Measurements from ENCODE around the gene MCM5. TPM values are rescaled to one million over a fixed set of nuclear protein-coding genes. Genes with fewer than 3 reads are reported as not detected.

MCM5 gene
- total and polyA plus RNA-seq, 2 experiments from 2014 or later = 288 to 325 TPM

- TF ChIP-seq, protein P1, sequence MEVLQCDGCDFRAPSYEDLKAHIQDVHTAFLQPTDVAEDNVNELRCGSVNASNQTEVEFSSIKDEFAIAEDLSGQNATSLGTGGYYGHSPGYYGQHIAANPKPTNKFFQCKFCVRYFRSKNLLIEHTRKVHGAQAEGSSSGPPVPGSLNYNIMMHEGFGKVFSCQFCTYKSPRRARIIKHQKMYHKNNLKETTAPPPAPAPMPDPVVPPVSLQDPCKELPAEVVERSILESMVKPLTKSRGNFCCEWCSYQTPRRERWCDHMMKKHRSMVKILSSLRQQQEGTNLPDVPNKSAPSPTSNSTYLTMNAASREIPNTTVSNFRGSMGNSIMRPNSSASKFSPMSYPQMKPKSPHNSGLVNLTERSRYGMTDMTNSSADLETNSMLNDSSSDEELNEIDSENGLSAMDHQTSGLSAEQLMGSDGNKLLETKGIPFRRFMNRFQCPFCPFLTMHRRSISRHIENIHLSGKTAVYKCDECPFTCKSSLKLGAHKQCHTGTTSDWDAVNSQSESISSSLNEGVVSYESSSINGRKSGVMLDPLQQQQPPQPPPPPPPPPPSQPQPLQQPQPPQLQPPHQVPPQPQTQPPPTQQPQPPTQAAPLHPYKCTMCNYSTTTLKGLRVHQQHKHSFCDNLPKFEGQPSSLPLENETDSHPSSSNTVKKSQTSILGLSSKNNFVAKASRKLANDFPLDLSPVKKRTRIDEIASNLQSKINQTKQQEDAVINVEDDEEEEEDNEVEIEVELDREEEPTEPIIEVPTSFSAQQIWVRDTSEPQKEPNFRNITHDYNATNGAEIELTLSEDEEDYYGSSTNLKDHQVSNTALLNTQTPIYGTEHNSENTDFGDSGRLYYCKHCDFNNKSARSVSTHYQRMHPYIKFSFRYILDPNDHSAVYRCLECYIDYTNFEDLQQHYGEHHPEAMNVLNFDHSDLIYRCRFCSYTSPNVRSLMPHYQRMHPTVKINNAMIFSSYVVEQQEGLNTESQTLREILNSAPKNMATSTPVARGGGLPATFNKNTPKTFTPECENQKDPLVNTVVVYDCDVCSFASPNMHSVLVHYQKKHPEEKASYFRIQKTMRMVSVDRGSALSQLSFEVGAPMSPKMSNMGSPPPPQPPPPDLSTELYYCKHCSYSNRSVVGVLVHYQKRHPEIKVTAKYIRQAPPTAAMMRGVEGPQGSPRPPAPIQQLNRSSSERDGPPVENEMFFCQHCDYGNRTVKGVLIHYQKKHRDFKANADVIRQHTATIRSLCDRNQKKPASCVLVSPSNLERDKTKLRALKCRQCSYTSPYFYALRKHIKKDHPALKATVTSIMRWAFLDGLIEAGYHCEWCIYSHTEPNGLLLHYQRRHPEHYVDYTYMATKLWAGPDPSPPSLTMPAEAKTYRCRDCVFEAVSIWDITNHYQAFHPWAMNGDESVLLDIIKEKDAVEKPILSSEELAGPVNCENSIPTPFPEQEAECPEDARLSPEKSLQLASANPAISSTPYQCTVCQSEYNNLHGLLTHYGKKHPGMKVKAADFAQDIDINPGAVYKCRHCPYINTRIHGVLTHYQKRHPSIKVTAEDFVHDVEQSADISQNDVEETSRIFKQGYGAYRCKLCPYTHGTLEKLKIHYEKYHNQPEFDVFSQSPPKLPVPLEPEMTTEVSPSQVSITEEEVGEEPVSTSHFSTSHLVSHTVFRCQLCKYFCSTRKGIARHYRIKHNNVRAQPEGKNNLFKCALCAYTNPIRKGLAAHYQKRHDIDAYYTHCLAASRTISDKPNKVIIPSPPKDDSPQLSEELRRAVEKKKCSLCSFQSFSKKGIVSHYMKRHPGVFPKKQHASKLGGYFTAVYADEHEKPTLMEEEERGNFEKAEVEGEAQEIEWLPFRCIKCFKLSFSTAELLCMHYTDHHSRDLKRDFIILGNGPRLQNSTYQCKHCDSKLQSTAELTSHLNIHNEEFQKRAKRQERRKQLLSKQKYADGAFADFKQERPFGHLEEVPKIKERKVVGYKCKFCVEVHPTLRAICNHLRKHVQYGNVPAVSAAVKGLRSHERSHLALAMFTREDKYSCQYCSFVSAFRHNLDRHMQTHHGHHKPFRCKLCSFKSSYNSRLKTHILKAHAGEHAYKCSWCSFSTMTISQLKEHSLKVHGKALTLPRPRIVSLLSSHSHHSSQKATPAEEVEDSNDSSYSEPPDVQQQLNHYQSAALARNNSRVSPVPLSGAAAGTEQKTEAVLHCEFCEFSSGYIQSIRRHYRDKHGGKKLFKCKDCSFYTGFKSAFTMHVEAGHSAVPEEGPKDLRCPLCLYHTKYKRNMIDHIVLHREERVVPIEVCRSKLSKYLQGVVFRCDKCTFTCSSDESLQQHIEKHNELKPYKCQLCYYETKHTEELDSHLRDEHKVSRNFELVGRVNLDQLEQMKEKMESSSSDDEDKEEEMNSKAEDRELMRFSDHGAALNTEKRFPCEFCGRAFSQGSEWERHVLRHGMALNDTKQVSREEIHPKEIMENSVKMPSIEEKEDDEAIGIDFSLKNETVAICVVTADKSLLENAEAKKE (CRISPR knock-in tag; IDR thresholded peaks at IDR 0.05) = no peak
- TF ChIP-seq POLR2AphosphoS5 (IDR thresholded peaks at IDR 0.05; ENCODE audit: low read depth) (no peak), EZH2 (IDR thresholded peaks at IDR 0.05; ENCODE audit: low read depth, unreplicated experiment) (no peak), EZH2phosphoT487 (IDR thresholded peaks at IDR 0.05; ENCODE audit: unreplicated experiment) (no peak), JUNB (IDR thresholded peaks at IDR 0.05; ENCODE audit: unreplicated experiment) (no peak), ZNF331 (CRISPR knock-in tag; IDR thresholded peaks at IDR 0.05; ENCODE audit: low read depth) (no peak), CTCF (conservative IDR thresholded peaks at IDR 0.05; ENCODE audit: low read depth in 2 of 2) (no peak)
Measured at GRCh38 chr22:35397095-35397904, 2.6 kb upstream of the MCM5 start (continued).

All from GM23338 (cell line).